ENCODE measurements around the gene CABS1. TPM values are rescaled to one million over a fixed set of nuclear protein-coding genes. Genes with fewer than 3 reads are reported as not detected.

Gene CABS1
- total RNA-seq, 1 experiment from 2014 or later = not detected

DNA sequence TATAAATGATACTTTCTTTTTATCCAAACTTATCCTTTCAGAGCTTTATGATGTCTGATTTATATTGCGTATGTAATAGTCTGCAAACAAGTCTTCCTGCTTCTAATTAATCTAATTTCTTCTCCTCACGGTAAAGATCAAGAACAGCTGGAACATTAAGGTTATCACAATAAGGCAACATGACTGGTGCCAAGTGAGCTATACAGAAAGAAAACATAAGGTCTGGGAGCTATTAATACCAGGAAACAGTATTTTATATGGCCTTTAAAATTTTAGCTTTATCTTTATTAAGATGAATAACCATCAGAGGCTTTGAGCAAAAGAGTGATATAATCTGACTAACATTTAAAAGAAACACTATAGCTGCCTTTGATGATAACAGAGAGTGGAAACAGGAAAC is 28.7 kb upstream of the CABS1 start:
- intact Hi-C loops (cut with micrococcal nuclease) = no loop called here
- Histone ChIP-seq H3K36me3 (ENCODE audit: low read depth, low read length) (no peaks in the 10 kb centered on the region), H3F3A (ENCODE audit: low read length, unreplicated experiment) (no peaks in the 10 kb centered on the region), H3K27me3 (ENCODE audit: low read length) (peaks cover 13% of the 10 kb centered on the region; the same call in 1 of the 2 replicates), H3K27ac (ENCODE audit: low read length) (no peak overlapping the region), H2AFZ (ENCODE audit: low read length) (no peak overlapping the region), H3K9me3 (ENCODE audit: low read length) (no peaks in the 10 kb centered on the region), H3K9ac (ENCODE audit: low read length) (no peak overlapping the region), H3K79me2 (ENCODE audit: low read length) (no peaks in the 10 kb centered on the region), H3K4me1 (ENCODE audit: insufficient read depth, low read length) (no peaks in the 10 kb centered on the region), H3K9me2 (replicated peaks; ENCODE audit: low read length) (no peaks in the 10 kb centered on the region), H4K20me1 (ENCODE audit: low read length) (no peaks in the 10 kb centered on the region), H3K4me2 (ENCODE audit: low read length) (no peak overlapping the region), H3K4me3 (ENCODE audit: low read length) (no peak overlapping the region)
- ChIA-PET POLR2A (ENCODE audit: unreplicated experiment) (interaction anchor here (0.6 kb wide), 1 partner anchor 795 kb away, joined by 9 read pairs; no protein-coding TSS in a partner anchor), CTCF (no interaction called here)
- DNase-seq (no peak), ATAC-seq (no peak)
- TF ChIP-seq EZH2phosphoT487 (IDR thresholded peaks at IDR 0.05; ENCODE audit: borderline replicate concordance, low read length) = no peak
- no peak for TF ChIP-seq EZH2 (IDR thresholded peaks at IDR 0.05; ENCODE audit: low read length, unreplicated experiment)
- TF ChIP-seq, protein P1, sequence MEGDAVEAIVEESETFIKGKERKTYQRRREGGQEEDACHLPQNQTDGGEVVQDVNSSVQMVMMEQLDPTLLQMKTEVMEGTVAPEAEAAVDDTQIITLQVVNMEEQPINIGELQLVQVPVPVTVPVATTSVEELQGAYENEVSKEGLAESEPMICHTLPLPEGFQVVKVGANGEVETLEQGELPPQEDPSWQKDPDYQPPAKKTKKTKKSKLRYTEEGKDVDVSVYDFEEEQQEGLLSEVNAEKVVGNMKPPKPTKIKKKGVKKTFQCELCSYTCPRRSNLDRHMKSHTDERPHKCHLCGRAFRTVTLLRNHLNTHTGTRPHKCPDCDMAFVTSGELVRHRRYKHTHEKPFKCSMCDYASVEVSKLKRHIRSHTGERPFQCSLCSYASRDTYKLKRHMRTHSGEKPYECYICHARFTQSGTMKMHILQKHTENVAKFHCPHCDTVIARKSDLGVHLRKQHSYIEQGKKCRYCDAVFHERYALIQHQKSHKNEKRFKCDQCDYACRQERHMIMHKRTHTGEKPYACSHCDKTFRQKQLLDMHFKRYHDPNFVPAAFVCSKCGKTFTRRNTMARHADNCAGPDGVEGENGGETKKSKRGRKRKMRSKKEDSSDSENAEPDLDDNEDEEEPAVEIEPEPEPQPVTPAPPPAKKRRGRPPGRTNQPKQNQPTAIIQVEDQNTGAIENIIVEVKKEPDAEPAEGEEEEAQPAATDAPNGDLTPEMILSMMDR (conservative IDR thresholded peaks at IDR 0.05; ENCODE audit: low read depth, low read length) = no peak
- BruUV-seq (replicated peaks) = no TSS peak

DNA sequence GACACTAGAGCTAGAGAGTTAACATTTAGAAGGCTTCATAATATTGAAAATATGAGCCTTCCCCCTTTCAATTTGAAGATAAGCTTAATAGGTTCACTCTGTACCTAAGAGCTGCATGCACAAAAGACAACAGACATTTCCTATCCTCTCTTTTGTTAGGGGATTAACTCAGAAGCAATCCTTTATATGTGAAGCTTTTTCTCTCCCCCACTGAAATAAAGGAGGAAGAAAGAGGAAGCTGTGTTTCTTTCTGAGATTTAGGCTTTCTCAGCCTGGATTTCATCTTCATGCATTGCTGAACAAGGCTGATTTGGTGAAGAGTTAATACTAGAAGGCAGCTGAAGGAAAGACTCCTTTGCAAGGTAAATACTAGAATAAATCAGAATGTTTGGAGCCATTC is 21.0 kb upstream of the CABS1 start:
- Histone ChIP-seq H3K4me1 (ENCODE audit: insufficient read depth, low read length) (no peaks in the 10 kb centered on the region), H3K4me2 (ENCODE audit: low read length) (no peak overlapping the region), H3K27me3 (ENCODE audit: low read length) (peaks cover 7% of the 10 kb centered on the region; the same call in 1 of the 2 replicates), H4K20me1 (ENCODE audit: low read length) (no peaks in the 10 kb centered on the region), H3K36me3 (ENCODE audit: low read depth, low read length) (no peaks in the 10 kb centered on the region), H3K27ac (ENCODE audit: low read length) (no peak overlapping the region), H3K4me3 (ENCODE audit: low read length) (no peak overlapping the region), H3K79me2 (ENCODE audit: low read length) (no peaks in the 10 kb centered on the region), H3F3A (ENCODE audit: low read length, unreplicated experiment) (no peaks in the 10 kb centered on the region), H2AFZ (ENCODE audit: low read length) (no peak overlapping the region), H3K9me2 (replicated peaks; ENCODE audit: low read length) (no peaks in the 10 kb centered on the region), H3K9ac (ENCODE audit: low read length) (no peak overlapping the region), H3K9me3 (ENCODE audit: low read length) (no peaks in the 10 kb centered on the region)
- TF ChIP-seq, protein P1 (conservative IDR thresholded peaks at IDR 0.05; ENCODE audit: low read depth, low read length) = no peak
- TF ChIP-seq EZH2phosphoT487 (IDR thresholded peaks at IDR 0.05; ENCODE audit: borderline replicate concordance, low read length) = no peak
- no peak for TF ChIP-seq EZH2 (IDR thresholded peaks at IDR 0.05; ENCODE audit: low read length, unreplicated experiment)
- CTCF ChIA-PET = no interaction called here
- DNase-seq = no peak
- intact Hi-C loops (cut with micrococcal nuclease) = no loop called here
- no TSS peak for BruUV-seq (replicated peaks)
- POLR2A ChIA-PET (ENCODE audit: unreplicated experiment) = no interaction called here
- ATAC-seq = no peak

DNA sequence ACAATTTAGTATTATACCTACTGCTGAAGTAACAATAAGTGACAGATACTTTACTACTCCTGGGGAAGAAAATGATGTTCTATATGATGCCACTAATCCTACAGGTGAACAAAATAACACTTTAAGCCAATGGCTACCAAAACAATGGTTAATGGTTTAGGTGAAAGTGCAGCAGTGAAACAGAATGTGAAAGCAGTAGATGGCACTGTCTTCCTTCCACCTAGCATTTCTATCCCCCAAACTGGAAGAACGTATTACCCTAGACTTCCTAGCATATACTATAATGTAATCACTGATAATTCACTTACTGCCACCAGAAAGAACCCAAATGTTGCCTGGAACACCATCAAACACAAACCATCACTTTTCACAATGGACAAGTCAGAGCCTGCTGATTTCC is 18.9 kb upstream of the CABS1 start:
- Histone ChIP-seq H3F3A (ENCODE audit: low read length, unreplicated experiment) (no peaks in the 10 kb centered on the region), H3K4me3 (ENCODE audit: low read length) (no peak overlapping the region), H3K27ac (ENCODE audit: low read length) (no peak overlapping the region), H3K4me2 (ENCODE audit: low read length) (no peak overlapping the region), H3K9me3 (ENCODE audit: low read length) (no peaks in the 10 kb centered on the region), H3K9me2 (replicated peaks; ENCODE audit: low read length) (no peaks in the 10 kb centered on the region), H2AFZ (ENCODE audit: low read length) (no peak overlapping the region), H3K27me3 (ENCODE audit: low read length) (peaks cover 7% of the 10 kb centered on the region; the same call in 1 of the 2 replicates), H3K36me3 (ENCODE audit: low read depth, low read length) (no peaks in the 10 kb centered on the region), H3K4me1 (ENCODE audit: insufficient read depth, low read length) (no peaks in the 10 kb centered on the region), H3K79me2 (ENCODE audit: low read length) (no peaks in the 10 kb centered on the region), H3K9ac (ENCODE audit: low read length) (no peak overlapping the region), H4K20me1 (ENCODE audit: low read length) (no peaks in the 10 kb centered on the region)
- ATAC-seq (no peak), DNase-seq (peak; percentile 21)
- intact Hi-C loops (cut with micrococcal nuclease) = loop anchor here (2.0 kb wide), 1 partner anchor 189 kb away; no protein-coding TSS in a partner anchor
- POLR2A ChIA-PET (ENCODE audit: unreplicated experiment) = no interaction called here
- CTCF ChIA-PET = no interaction called here
- BruUV-seq (replicated peaks) = no TSS peak
- TF ChIP-seq EZH2phosphoT487 (IDR thresholded peaks at IDR 0.05; ENCODE audit: borderline replicate concordance, low read length) = no peak
- TF ChIP-seq, protein P1 (conservative IDR thresholded peaks at IDR 0.05; ENCODE audit: low read depth, low read length) = peak; percentile 27; the same call in 1 of the 2 replicates
